OCI-LY3 (cell line): ENCODE data around the gene DEFB123.
"Not testable (repeated sequence)": the region's sequence is repeated elsewhere in the genome, so short reads cannot be mapped to it uniquely, and the experiment has no call there.

Experiments
- H2AFZ ChIP-seq: fragments of 200-600, 300-600 bp; shearing (Covaris generic); 2 replicates; pipeline ENCODE4 v1.6.0; 2014; ENCODE audit warnings: antibody characterized with exemption, low read depth, low read length
- H3K27ac ChIP-seq: fragments of 200-600, 300-600 bp; sonication (generic); 2 replicates; pipeline ENCODE4 v1.5.1; 2014; ENCODE audit warnings: mild to moderate bottlenecking, low read length, moderate library complexity, mixed read lengths
- H3K27me3 ChIP-seq: fragments of 200-600, 300-600 bp; sonication (generic); 2 replicates; pipeline ENCODE4 v1.6.1; 2014; ENCODE audit warnings: low read depth, low read length, mixed read lengths
- H3K36me3 ChIP-seq: fragments of 200-600, 300-600 bp; sonication (generic); replicated peaks from 2 replicates; pipeline ENCODE3; 2014; ENCODE audit warnings: low read depth, low read length, mixed read lengths
- H3K4me1 ChIP-seq: fragments of 300-600, 200-600 bp; sonication (generic); 2 replicates; pipeline ENCODE4 v1.6.1; 2014; ENCODE audit warnings: low read length, mixed read lengths
- H3K4me2 ChIP-seq: fragments of 200-600, 300-600 bp; sonication (generic); 2 replicates; pipeline ENCODE4 v1.6.1; 2014; ENCODE audit warnings: low read length, mixed read lengths
- H3K4me3 ChIP-seq: fragments of 300-600, 200-600 bp; sonication (generic); 2 replicates; pipeline ENCODE4 v1.5.1; 2014; ENCODE audit warnings: antibody characterized with exemption, mild to moderate bottlenecking, low read length, moderate library complexity
- H3K79me2 ChIP-seq: fragments of 300-600, 200-600 bp; shearing (Covaris generic); 2 replicates; pipeline ENCODE4 v1.6.1; 2014; ENCODE audit warnings: mild to moderate bottlenecking, low read length, mixed read lengths
- H3K9ac ChIP-seq: fragments of 300-600, 200-600 bp; shearing (Covaris generic); 2 replicates; pipeline ENCODE4 v1.6.0; 2014; ENCODE audit warnings: mild to moderate bottlenecking, low read length, moderate library complexity
- H3K9me3 ChIP-seq: fragments of 200-600, 300-600 bp; shearing (Covaris generic); 2 replicates; pipeline ENCODE4 v1.6.1; 2014; ENCODE audit warnings: low read length, mixed read lengths; ENCODE audit not compliant: insufficient read depth
- H4K20me1 ChIP-seq: fragments of 200-600, 300-600 bp; sonication (generic); 2 replicates; pipeline ENCODE4 v1.6.1; 2016; ENCODE audit warnings: low read length, mixed read lengths; ENCODE audit not compliant: insufficient read depth
- EZH2phosphoT487 ChIP-seq: fragments of 200-600 bp; shearing (Covaris generic); IDR thresholded peaks from 2 replicates; pipeline ENCODE4 v1.6.1; 2018; ENCODE audit warnings: antibody characterized with exemption, mixed run types, low read depth
- TF ChIP-seq, protein P1 (sequence below): fragments of 200-600, 300-600 bp; sonication (generic); IDR thresholded peaks from 2 replicates; pipeline ENCODE4 v1.5.1; 2014; ENCODE audit warnings: antibody characterized with exemption, low read length, low read depth

DEFB123 gene

DNA sequence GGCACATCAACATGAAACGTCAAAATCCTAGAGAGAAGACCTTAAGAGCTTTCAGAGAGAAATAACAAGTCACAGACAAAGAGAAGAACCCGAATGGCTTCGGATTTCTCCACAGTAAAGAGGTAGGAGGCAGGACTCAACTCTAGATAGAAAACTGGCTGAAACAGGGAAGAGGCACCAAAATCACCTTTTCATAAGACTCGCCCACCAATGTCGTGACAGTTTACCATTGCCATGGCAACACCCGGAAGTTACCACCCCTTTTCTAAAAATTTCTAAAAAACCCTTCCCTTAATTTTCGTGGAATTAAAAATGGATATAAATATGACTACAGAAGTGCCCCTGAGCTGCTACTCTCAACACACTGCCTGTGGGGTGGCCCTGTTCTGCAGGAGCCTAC, 22.1 kb upstream of the DEFB123 start:
- H2AFZ ChIP-seq, result no peak overlapping the region

DNA sequence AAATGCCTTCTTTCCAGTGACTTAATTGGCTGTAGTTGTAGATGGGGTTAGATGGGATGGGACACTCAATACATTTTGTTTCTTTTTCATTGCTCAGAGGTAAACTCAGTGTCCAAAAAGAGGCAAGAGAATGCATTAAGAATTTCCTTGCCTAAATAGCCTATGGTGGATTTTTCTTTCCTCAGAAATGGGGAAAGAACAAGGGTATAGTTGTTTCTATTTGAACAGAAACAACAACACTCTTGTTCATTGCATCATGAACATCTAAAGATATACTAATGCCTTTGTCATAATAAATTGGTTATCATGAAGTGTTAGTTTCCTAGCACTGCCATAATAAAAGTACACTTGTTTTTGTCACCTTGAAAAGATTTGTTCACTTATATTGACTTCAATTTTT, 14.6 kb upstream of the DEFB123 start:
- H3K79me2 ChIP-seq, result no peaks in the 10 kb centered on the region
- no peak overlapping the region for H3K4me2 ChIP-seq
- H3K4me1 ChIP-seq, result no peaks in the 10 kb centered on the region
- peaks cover 8% of the 10 kb centered on the region; the same call in 1 of the 2 replicates for H3K27me3 ChIP-seq
- H3K4me3 ChIP-seq, result no peak overlapping the region
- no peak overlapping the region for H3K27ac ChIP-seq
- no peak overlapping the region for H2AFZ ChIP-seq
- TF ChIP-seq, protein P1, sequence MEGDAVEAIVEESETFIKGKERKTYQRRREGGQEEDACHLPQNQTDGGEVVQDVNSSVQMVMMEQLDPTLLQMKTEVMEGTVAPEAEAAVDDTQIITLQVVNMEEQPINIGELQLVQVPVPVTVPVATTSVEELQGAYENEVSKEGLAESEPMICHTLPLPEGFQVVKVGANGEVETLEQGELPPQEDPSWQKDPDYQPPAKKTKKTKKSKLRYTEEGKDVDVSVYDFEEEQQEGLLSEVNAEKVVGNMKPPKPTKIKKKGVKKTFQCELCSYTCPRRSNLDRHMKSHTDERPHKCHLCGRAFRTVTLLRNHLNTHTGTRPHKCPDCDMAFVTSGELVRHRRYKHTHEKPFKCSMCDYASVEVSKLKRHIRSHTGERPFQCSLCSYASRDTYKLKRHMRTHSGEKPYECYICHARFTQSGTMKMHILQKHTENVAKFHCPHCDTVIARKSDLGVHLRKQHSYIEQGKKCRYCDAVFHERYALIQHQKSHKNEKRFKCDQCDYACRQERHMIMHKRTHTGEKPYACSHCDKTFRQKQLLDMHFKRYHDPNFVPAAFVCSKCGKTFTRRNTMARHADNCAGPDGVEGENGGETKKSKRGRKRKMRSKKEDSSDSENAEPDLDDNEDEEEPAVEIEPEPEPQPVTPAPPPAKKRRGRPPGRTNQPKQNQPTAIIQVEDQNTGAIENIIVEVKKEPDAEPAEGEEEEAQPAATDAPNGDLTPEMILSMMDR, result no peak
- no peak for TF ChIP-seq EZH2phosphoT487
- no peaks in the 10 kb centered on the region for H4K20me1 ChIP-seq
- no peak overlapping the region for H3K9ac ChIP-seq
- no peaks in the 10 kb centered on the region for H3K36me3 ChIP-seq
- H3K9me3 ChIP-seq, result no peaks in the 10 kb centered on the region

More for the DNA sequence above, 22.1 kb upstream of the DEFB123 start:
- no peaks in the 10 kb centered on the region for H3K79me2 ChIP-seq
- no peak overlapping the region for H3K9ac ChIP-seq
- no peak overlapping the region for H3K4me3 ChIP-seq
- no peaks in the 10 kb centered on the region for H3K4me1 ChIP-seq
- H4K20me1 ChIP-seq, result no peaks in the 10 kb centered on the region
- no peaks in the 10 kb centered on the region for H3K9me3 ChIP-seq
- no peak for TF ChIP-seq EZH2phosphoT487
- TF ChIP-seq, protein P1, result no peak
- no peaks in the 10 kb centered on the region for H3K36me3 ChIP-seq
- H3K27me3 ChIP-seq, result 0 out of 2 replicates have a peak, but pooled peaks cover 5% of the 10 kb centered on the region
- H3K27ac ChIP-seq, result no peak overlapping the region
- H3K4me2 ChIP-seq, result no peak overlapping the region

DNA sequence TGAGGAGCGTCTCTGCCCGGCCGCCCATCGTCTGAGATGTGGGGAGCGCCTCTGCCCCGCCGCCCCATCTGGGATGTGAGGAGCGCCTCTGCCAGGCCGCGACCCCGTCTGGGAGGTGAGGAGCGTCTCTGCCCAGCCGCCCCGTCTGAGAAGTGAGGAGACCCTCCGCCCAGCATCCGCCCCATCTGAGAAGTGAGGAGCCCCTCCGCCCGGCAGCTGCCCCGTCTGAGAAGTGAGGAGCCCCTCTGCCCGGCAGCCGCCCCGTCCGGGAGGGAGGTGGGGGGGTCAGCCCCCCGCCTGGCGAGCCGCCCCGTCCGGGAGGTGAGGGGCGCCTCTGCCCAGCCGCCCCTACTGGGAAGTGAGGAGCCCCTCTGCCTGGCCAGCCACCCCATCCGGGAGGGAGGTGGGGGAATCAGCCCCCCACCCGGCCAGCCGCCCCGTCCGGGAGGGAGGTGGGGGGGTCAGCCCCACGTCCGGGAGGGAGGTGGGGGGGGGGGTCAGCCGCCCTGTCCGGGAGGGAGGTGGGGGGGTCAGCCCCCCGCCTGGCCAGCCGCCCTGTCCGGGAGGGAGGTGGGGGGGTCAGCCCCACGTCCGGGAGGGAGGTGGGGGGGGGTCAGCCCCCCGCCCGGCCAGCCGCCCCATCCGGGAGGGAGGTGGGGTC, 13.4 kb upstream of the DEFB123 start:
- H3K9me3 ChIP-seq, H3K79me2 ChIP-seq: not testable (repeated sequence)

DNA sequence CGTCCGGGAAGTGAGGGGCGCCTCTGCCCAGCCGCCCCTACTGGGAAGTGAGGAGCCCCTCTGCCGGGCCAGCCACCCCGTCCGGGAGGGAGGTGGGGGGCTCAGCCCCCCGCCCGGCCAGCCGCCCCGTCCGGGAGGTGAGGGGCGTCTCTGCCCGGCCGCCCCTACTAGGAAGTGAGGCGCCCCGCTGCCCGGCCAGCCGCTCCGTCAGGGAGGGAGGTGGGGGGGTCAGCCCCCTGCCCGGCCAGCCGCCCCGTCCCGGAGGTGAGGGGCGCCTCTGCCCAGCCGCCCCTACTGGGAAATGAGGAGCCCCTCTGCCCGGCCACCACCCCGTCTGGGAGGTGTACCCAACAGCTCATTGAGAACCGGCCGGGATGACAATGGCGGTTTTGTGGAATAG, 12.9 kb upstream of the DEFB123 start:
- not testable (repeated sequence) for H3K9me3 ChIP-seq, H3K4me3 ChIP-seq

More for the DNA sequence above, 13.4 kb upstream of the DEFB123 start:
- not testable (repeated sequence) for H3K4me1 ChIP-seq, H3K27ac ChIP-seq, H3K9ac ChIP-seq, H3K4me3 ChIP-seq, H3K27me3 ChIP-seq, H2AFZ ChIP-seq, H3K36me3 ChIP-seq, H3K4me2 ChIP-seq, H4K20me1 ChIP-seq

DNA sequence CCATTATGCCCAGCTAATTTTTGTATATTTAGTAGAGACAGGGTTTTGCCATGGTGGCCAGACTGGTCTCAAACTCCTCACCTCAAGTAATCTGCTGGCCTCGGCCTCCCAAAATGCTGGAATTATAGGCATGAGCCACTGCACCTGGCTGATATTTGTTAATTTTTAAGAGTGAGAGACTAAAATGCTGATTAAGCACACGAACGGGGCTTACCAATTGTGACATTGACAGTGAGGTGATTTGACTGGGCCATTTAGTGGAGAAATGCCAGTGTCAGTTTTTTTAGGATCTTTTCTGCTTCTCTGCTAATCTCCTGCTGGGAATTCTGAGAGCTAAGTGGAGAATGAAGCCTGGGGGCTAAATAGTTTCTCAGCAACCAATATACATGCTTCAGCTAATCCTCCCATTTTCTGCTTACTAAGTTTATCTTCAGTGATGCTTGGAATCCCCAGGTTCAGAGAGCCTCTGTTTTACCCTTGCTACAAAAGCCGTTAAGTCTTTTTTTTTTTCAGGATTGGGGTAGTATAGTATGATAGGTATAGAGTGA, 9.8 kb upstream of the DEFB123 start:
- Histone ChIP-seq H3K9ac (no peak overlapping the region), H3K4me2 (no peak overlapping the region), H3K4me3 (no peak overlapping the region), H3K27me3 (no peaks in the 10 kb centered on the region; the same call in none of the 2 replicates), H3K79me2 (no peaks in the 10 kb centered on the region), H3K9me3 (no peaks in the 10 kb centered on the region), H3K36me3 (no peaks in the 10 kb centered on the region), H2AFZ (no peak overlapping the region), H4K20me1 (no peaks in the 10 kb centered on the region), H3K27ac (no peak overlapping the region), H3K4me1 (no peaks in the 10 kb centered on the region)
- TF ChIP-seq, protein P1, result no peak
- no peak for TF ChIP-seq EZH2phosphoT487

More for the DNA sequence above, 12.9 kb upstream of the DEFB123 start:
- H3K4me1 ChIP-seq, H3K4me2 ChIP-seq, H4K20me1 ChIP-seq, H3K27me3 ChIP-seq, H3K79me2 ChIP-seq, H3K9ac ChIP-seq, H3K36me3 ChIP-seq, H3K27ac ChIP-seq, H2AFZ ChIP-seq: not testable (repeated sequence)
